Mesothelial cell of epicardium (in vitro differentiated cells): ENCODE data around the gene TBCD. TPM values are rescaled to one million over a fixed set of nuclear protein-coding genes. Genes with fewer than 3 reads are reported as not detected.

Experiments used
- DNase-seq, 2 experiments: peaks; one replicate each; pipeline ENCODE4 v3.0.0; 2021; ENCODE audit warnings: low spot score in 2 of 2; ENCODE audit not compliant: unreplicated experiment in 2 of 2
- H3K27ac Mint-ChIP-seq: 2 replicates; pipeline ENCODE4 v1.8.0; 2021; ENCODE audit warnings: mixed read lengths
- H3K27me3 Mint-ChIP-seq: 2 replicates; pipeline ENCODE4 v1.8.0; 2021; ENCODE audit warnings: low read depth, mixed read lengths
- H3K36me3 Mint-ChIP-seq: 2 replicates; pipeline ENCODE4 v1.8.0; 2021; ENCODE audit warnings: mixed read lengths
- H3K4me1 Mint-ChIP-seq: 2 replicates; pipeline ENCODE4 v1.8.0; 2021; ENCODE audit warnings: mixed read lengths
- H3K4me3 Mint-ChIP-seq: 2 replicates; pipeline ENCODE4 v1.8.0; 2021; ENCODE audit warnings: mild to moderate bottlenecking, moderate library complexity, mixed read lengths
- H3K9me3 Mint-ChIP-seq: 2 replicates; pipeline ENCODE4 v1.8.0; 2021; ENCODE audit warnings: mixed read lengths
- CTCF ChIP-seq: fragments of 200-600 bp; sonication (generic); IDR thresholded peaks from one replicate; pipeline ENCODE4 v1.5.0; 2021; ENCODE audit warnings: antibody characterized with exemption; ENCODE audit not compliant: unreplicated experiment
- total RNA-seq: library from RNA; stranded (reverse); gene quantifications from 3 replicates; pipeline ENCODE4 v1.2.1, GENCODE V29; 2021

Gene TBCD
- total RNA-seq, 1 donor from 2014 or later, result 117 TPM

GRCh38 chr17:82723169-82723807 lies 28.6 kb upstream of the TBCD start:
- no peak for TF ChIP-seq CTCF
- Mint-ChIP-seq H3K36me3 (peaks cover 38% of the 10 kb centered on the region), H3K27me3 (no peaks in the 10 kb centered on the region), H3K9me3 (no peaks in the 10 kb centered on the region), H3K27ac (no peak overlapping the region), H3K4me1 (no peaks in the 10 kb centered on the region), H3K4me3 (no peak overlapping the region)
- no peak for DNase-seq

DNA sequence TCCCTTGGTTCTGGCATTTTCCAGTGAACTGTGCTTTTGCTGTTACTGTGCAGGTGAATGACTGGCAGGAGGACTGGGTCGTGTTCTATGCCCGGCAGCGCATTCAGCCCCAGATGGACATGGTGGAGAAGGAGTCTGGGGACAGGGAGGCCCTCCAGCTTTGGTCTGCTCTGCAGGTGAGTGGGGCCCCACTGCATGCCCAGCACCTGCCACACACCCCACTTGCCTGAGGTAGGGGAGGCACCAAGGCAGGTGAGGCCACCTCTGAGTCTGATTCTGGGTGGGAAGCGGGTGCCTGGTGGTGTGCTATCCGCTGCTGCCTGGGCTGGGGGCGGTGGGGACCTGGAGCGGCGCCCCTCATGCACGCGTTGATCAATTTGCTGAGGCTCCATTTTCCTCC lies 25.4 kb upstream of the TBCD start:
- peaks cover 38% of the 10 kb centered on the region for H3K36me3 Mint-ChIP-seq
- DNase-seq, result no peak
- no peaks in the 10 kb centered on the region for H3K4me1 Mint-ChIP-seq
- no peak for TF ChIP-seq CTCF
- no peaks in the 10 kb centered on the region for H3K9me3 Mint-ChIP-seq
- no peak overlapping the region for H3K27ac Mint-ChIP-seq
- H3K4me3 Mint-ChIP-seq, result no peak overlapping the region
- no peaks in the 10 kb centered on the region for H3K27me3 Mint-ChIP-seq

DNA sequence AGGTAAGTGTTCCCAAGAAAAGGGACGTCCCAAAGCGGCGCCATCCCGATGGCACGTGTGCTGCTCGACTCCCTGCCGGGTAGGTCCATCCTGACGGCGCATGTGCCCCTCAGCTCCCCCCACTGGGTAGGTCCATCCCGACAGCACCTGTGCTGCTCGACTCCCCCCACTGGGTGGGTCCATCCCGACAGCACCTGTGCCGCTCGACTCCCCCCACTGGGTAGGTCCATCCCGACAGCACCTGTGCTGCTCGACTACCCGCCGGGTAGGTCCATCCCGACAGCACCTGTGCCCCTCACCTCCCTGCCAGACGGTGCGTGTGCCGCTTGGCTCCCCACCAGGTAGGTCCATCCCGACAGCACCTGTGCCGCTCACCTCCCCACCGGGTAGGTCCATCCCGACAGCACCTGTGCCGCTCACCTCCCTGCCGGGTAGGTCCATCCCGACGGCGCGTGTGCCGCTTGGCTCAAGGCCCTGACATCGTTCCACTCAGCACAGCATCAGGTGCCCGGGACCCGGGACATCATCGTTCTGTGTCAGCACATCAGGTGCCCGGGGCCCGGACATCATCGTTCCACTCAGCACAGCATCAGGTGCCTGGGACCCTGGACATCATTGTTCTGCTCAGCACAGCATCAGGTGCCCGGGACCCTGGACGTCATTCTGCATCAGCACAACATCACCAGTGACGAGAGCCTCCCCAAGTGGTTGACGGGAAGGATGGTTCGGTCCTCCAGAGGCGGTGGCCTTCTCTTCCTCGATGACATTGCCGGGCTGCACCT lies 22.2 kb upstream of the TBCD start:
- H3K9me3 Mint-ChIP-seq, result peaks cover 6% of the 10 kb centered on the region
- TF ChIP-seq CTCF, result no peak
- H3K36me3 Mint-ChIP-seq, result peaks cover 38% of the 10 kb centered on the region
- no peak overlapping the region for H3K4me3 Mint-ChIP-seq
- DNase-seq, result no peak
- H3K4me1 Mint-ChIP-seq, result no peaks in the 10 kb centered on the region
- H3K27ac Mint-ChIP-seq, result no peak overlapping the region
- H3K27me3 Mint-ChIP-seq, result no peaks in the 10 kb centered on the region

GRCh38 chr17:82732118-82732743 lies 19.6 kb upstream of the TBCD start:
- Mint-ChIP-seq H3K27me3 (no peaks in the 10 kb centered on the region), H3K4me3 (no peak overlapping the region), H3K36me3 (peaks cover 31% of the 10 kb centered on the region), H3K9me3 (peaks cover 6% of the 10 kb centered on the region), H3K4me1 (peaks cover 7% of the 10 kb centered on the region), H3K27ac (no peak overlapping the region)
- no peak for TF ChIP-seq CTCF
- no peak for DNase-seq

- peak in 1 of 2 experiments; percentile 75 for DNase-seq
- peak within 1 kb of the TSS; percentile 30 for H3K27ac Mint-ChIP-seq
- no peak for TF ChIP-seq CTCF
- H3K4me3 Mint-ChIP-seq, result peak within 1 kb of the TSS; percentile 74
- H3K27me3 Mint-ChIP-seq, result no peaks in the 10 kb centered on the region
- peaks cover 10% of the 10 kb centered on the region for H3K9me3 Mint-ChIP-seq
- peaks cover 28% of the 10 kb centered on the region for H3K36me3 Mint-ChIP-seq
- peaks cover 7% of the 10 kb centered on the region for H3K4me1 Mint-ChIP-seq
Observed at GRCh38 chr17:82734987-82735866, 16.6 kb upstream of the TBCD start, which contains the start of gene FN3K. Gene FN3K, plus strand, starts transcription at chr17:82735615. Its CDS starts 22 bp downstream, at chr17:82735637.
